SU-DHL-6 (cell line): ENCODE results near the gene LRRTM2.
"Not testable (repeated sequence)": the region's sequence is repeated elsewhere in the genome, so short reads cannot be mapped to it uniquely, and the experiment has no call there.

ENCODE experiments used
- H2AFZ ChIP-seq: fragments of 200-600 bp; sonication (generic); 2 replicates; pipeline ENCODE4 v1.6.1; 2014; ENCODE audit warnings: low read depth, mild to moderate bottlenecking, moderate library complexity, mixed read lengths, antibody characterized with exemption, low read length; ENCODE audit not compliant: severe bottlenecking
- H3F3A ChIP-seq: fragments of 200-600 bp; shearing (Covaris generic); 2 replicates; pipeline ENCODE4 v1.6.0; 2016; ENCODE audit warnings: antibody characterized with exemption, mild to moderate bottlenecking; ENCODE audit not compliant: insufficient read depth
- H3K27ac ChIP-seq: fragments of 200-600 bp; sonication (generic); 2 replicates; pipeline ENCODE4 v1.5.1; 2016; ENCODE audit warnings: low read depth, mild to moderate bottlenecking, low read length, moderate library complexity, mixed read lengths
- H3K27me3 ChIP-seq: fragments of 200-600 bp; sonication (generic), shearing (Covaris generic); 2 replicates; pipeline ENCODE4 v1.6.0; 2014; ENCODE audit warnings: mild to moderate bottlenecking, low read length
- H3K36me3 ChIP-seq: fragments of 200-600 bp; sonication (generic); 2 replicates; pipeline ENCODE4 v1.6.1; 2014; ENCODE audit warnings: mild to moderate bottlenecking, low read length, mixed read lengths
- H3K4me2 ChIP-seq: fragments of 300-600, 200-600 bp; shearing (Covaris generic), sonication (generic); 2 replicates; pipeline ENCODE4 v1.6.0; 2014; ENCODE audit warnings: low read length, low read depth, mild to moderate bottlenecking; ENCODE audit not compliant: poor library complexity, severe bottlenecking
- H3K4me3 ChIP-seq: fragments of 200-600 bp; sonication (generic); 2 replicates; pipeline ENCODE4 v1.5.1; 2014; ENCODE audit warnings: antibody characterized with exemption, low read length, mild to moderate bottlenecking, mixed read lengths; ENCODE audit not compliant: insufficient read depth, poor library complexity, severe bottlenecking
- H3K79me2 ChIP-seq: fragments of 200-600 bp; sonication (generic); 2 replicates; pipeline ENCODE4 v1.6.1; 2014; ENCODE audit warnings: mild to moderate bottlenecking, low read length, moderate library complexity; ENCODE audit not compliant: insufficient read depth
- H3K9ac ChIP-seq: fragments of 200-600 bp; sonication (generic); 2 replicates; pipeline ENCODE4 v1.7.0; 2014; ENCODE audit warnings: mild to moderate bottlenecking, low read length
- H3K9me2 ChIP-seq: fragments of 200-600 bp; sonication (generic); replicated peaks from 2 replicates; pipeline ENCODE4 v1.6.1; 2014; ENCODE audit warnings: low read length; ENCODE audit not compliant: insufficient read depth
- H3K9me3 ChIP-seq: fragments of 200-600 bp; sonication (generic); 2 replicates; pipeline ENCODE4 v1.6.1; 2014; ENCODE audit warnings: low read length, mixed read lengths; ENCODE audit not compliant: insufficient read depth
- H4K20me1 ChIP-seq: fragments of 200-600 bp; sonication (generic); 2 replicates; pipeline ENCODE4 v1.6.1; 2014; ENCODE audit warnings: low read depth, mild to moderate bottlenecking, antibody characterized with exemption, low read length, moderate library complexity, mixed read lengths
- CTCF ChIP-seq: fragments of 200-600 bp; sonication (generic); IDR thresholded peaks from one replicate; pipeline ENCODE4 v1.5.1; 2017; ENCODE audit warnings: antibody characterized with exemption, mild to moderate bottlenecking, low read length, moderate library complexity; ENCODE audit not compliant: insufficient read depth, poor library complexity, severe bottlenecking
- EZH2phosphoT487 ChIP-seq: fragments of 200-600 bp; sonication (generic), shearing (Covaris generic); conservative IDR thresholded peaks from 2 replicates; pipeline ENCODE4 v1.6.1; 2018; ENCODE audit warnings: mild to moderate bottlenecking, antibody characterized with exemption, low read length, moderate library complexity, mixed read lengths

Gene LRRTM2

GRCh38 chr5:138837160-138837559 lies 38.0 kb downstream of the LRRTM2 start:
- no peak overlapping the region for H2AFZ ChIP-seq
- no peaks in the 10 kb centered on the region for H3K9me2 ChIP-seq
- TF ChIP-seq EZH2phosphoT487 (no peak), CTCF (no peak)
- no peaks in the 10 kb centered on the region for H3K79me2 ChIP-seq
- no peaks in the 10 kb centered on the region for H4K20me1 ChIP-seq
- H3K4me2 ChIP-seq: no peak overlapping the region
- H3K9ac ChIP-seq: no peak overlapping the region
- H3K9me3 ChIP-seq: no peaks in the 10 kb centered on the region
- no peak overlapping the region for H3K27ac ChIP-seq
- no peaks in the 10 kb centered on the region for H3K27me3 ChIP-seq
- no peaks in the 10 kb centered on the region for H3F3A ChIP-seq
- no peak overlapping the region for H3K4me3 ChIP-seq
- no peaks in the 10 kb centered on the region for H3K36me3 ChIP-seq

GRCh38 chr5:138834853-138835252 lies 40.3 kb downstream of the LRRTM2 start:
- not testable (repeated sequence) for H3K4me3 ChIP-seq, H3K9me3 ChIP-seq, H3K79me2 ChIP-seq, H2AFZ ChIP-seq, H3K27me3 ChIP-seq, H3K9ac ChIP-seq, H3K27ac ChIP-seq, H3K36me3 ChIP-seq, H3K9me2 ChIP-seq, H3F3A ChIP-seq, H3K4me2 ChIP-seq, H4K20me1 ChIP-seq

GRCh38 chr5:138833726-138834480 lies 41.2 kb downstream of the LRRTM2 start:
- H3K9me2 ChIP-seq: no peaks in the 10 kb centered on the region
- no peak overlapping the region for H2AFZ ChIP-seq
- H3F3A ChIP-seq: no peaks in the 10 kb centered on the region
- no peaks in the 10 kb centered on the region for H3K27me3 ChIP-seq
- no peak overlapping the region for H3K4me3 ChIP-seq
- H3K9me3 ChIP-seq: no peaks in the 10 kb centered on the region
- no peak for TF ChIP-seq EZH2phosphoT487
- no peak for TF ChIP-seq CTCF
- H3K9ac ChIP-seq: no peak overlapping the region
- H3K27ac ChIP-seq: no peak overlapping the region
- H3K36me3 ChIP-seq: no peaks in the 10 kb centered on the region
- no peak overlapping the region for H3K4me2 ChIP-seq
- H3K79me2 ChIP-seq: no peaks in the 10 kb centered on the region
- no peaks in the 10 kb centered on the region for H4K20me1 ChIP-seq

GRCh38 chr5:138833080-138833479 lies 42.1 kb downstream of the LRRTM2 start:
- TF ChIP-seq CTCF: no peak
- TF ChIP-seq EZH2phosphoT487: no peak
- H3K4me3 ChIP-seq: no peak overlapping the region

More at GRCh38 chr5:138833080-138833479, 42.1 kb downstream of the LRRTM2 start:
- Histone ChIP-seq H3F3A (no peaks in the 10 kb centered on the region), H4K20me1 (no peaks in the 10 kb centered on the region), H3K9me2 (no peaks in the 10 kb centered on the region), H3K27me3 (no peaks in the 10 kb centered on the region), H3K79me2 (no peaks in the 10 kb centered on the region), H2AFZ (no peak overlapping the region), H3K9ac (no peak overlapping the region), H3K4me2 (no peak overlapping the region), H3K9me3 (no peaks in the 10 kb centered on the region), H3K27ac (no peak overlapping the region), H3K36me3 (no peaks in the 10 kb centered on the region)
